GM12801 (cell line): Measurements from ENCODE around the gene LSS.

Experiments
- TF ChIP-seq, protein P1 (sequence below): IDR thresholded peaks from one replicate; pipeline ENCODE4 v1.5.1; 2011; ENCODE audit warnings: control low read depth; ENCODE audit not compliant: insufficient read length; ENCODE audit errors: extremely low read depth

The LSS gene

GRCh38 chr21:46144464-46145070, 84.0 kb downstream of the LSS start:
- TF ChIP-seq, protein P1, sequence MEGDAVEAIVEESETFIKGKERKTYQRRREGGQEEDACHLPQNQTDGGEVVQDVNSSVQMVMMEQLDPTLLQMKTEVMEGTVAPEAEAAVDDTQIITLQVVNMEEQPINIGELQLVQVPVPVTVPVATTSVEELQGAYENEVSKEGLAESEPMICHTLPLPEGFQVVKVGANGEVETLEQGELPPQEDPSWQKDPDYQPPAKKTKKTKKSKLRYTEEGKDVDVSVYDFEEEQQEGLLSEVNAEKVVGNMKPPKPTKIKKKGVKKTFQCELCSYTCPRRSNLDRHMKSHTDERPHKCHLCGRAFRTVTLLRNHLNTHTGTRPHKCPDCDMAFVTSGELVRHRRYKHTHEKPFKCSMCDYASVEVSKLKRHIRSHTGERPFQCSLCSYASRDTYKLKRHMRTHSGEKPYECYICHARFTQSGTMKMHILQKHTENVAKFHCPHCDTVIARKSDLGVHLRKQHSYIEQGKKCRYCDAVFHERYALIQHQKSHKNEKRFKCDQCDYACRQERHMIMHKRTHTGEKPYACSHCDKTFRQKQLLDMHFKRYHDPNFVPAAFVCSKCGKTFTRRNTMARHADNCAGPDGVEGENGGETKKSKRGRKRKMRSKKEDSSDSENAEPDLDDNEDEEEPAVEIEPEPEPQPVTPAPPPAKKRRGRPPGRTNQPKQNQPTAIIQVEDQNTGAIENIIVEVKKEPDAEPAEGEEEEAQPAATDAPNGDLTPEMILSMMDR: no peak

DNA sequence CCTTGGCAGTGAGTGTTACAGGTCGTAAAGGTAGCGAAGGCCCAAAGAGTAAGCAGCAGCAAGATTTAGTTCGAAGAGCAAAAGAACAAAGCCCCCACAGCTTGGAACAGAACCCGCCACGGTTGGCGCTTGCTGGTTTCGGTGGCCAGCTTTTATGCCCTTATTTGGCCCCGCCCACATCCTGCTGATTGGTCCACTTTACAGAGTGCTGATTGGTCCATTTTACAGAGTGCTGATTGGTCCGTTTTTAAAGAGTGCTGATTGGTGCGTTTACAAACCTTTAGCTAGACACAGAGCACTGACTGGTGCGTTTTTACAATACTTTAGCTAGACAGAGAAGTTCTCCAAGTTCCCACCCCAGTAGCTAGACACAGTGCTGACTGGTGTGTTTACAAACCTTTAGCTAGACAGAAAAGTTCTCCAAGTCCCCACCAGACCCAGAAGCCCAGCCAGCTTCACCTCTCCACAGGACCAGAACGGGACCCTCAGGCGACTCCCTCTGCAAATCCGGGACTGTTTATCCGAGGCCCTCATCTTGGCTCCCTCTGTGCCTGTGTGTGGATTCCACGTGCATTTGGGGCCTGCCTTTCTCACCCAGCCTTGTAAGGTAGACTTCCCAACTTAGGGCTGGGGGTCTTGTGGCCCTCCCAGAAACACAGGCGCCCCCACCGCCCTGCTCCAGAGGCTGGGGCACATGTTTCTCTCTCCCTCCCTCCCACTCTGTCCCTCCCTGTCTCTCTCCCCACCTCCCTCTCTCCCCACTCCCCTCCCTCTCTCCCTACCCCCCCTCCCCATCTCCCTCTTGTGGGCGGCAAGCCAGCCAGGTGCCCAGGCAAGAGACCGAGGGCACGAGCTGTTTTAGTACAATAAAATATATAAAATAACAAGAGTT, 85.7 kb downstream of the LSS start:
- TF ChIP-seq, protein P1: no peak

- TF ChIP-seq, protein P1: no peak
Measured at GRCh38 chr21:46141767-46142581, 86.6 kb downstream of the LSS start.

DNA sequence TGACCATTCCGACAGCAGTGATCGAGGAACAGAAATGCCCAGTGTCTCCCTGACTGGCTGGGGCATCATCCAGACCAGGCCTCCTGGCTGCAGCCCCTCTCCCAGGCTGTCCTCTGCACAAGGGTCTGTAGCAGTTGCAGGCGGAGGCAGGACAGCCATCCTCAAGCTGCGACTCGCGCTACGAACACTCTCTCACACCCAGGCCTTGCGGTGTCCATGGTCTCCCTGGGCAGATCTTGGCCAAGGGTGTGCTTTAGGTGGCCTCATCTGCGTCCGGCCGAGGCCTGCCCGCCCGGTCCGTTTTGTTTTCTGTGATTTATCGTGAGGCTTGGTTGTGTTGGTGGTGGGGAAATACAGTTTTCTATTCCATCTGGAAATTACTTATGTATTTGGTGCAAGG, 88.9 kb downstream of the LSS start:
- TF ChIP-seq, protein P1: no peak

GRCh38 chr21:46138383-46138970, 90.1 kb downstream of the LSS start:
- TF ChIP-seq, protein P1: no peak
